Regular cardiac myocyte (primary cell): ENCODE measurements around the gene OR5AL1. TPM values are rescaled to one million over a fixed set of nuclear protein-coding genes. Genes with fewer than 3 reads are reported as not detected.

ENCODE experiments used
- total RNA-seq: library from RNA; depleted of rRNA; stranded (reverse); fragments of >200 nt; gene quantifications from 2 replicates; pipeline ENCODE4 v1.2.3, GENCODE V29; 2014

Gene OR5AL1
- total RNA-seq, result not detected in 2 replicates

DNA sequence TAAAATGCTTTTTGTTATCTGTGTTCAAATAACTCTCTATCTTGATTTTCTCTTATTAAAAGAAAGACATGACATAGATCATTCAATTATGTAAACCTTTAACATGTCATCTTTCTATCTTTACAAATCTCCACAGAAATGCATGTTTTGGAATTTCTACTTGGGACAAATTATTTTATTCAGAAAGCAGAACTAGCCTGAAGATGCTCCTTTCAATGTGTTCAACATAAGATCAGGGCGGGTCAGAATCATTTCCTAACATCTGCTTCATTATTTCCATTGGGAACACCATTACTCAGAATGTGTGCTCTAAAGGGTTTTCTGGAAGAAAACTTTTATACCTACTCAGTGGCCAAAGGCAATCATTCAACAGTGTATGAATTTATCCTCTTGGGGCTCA lies at the start of gene OR5AL1:
TSS of gene OR5AL1 (plus strand) at position 301 of the 400 bp plus-strand sequence.

DNA sequence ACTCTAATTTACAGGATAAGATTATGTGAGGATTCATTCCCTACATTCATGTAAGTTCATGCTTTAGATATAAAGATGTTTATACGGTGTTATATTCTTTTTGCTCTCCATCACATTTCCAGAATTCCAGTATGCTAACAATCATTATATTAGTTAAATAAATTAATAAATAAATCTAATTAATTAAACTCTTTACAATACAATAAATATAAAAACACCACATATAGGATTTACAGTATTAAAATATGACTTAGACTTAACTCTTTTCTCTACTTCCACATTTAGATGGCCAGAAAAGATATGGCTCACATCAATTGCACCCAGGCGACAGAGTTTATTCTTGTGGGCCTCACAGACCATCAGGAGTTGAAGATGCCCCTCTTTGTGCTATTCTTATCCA lies 37.2 kb upstream of the OR5AL1 start, which contains the start of gene OR8U1:
TSS of gene OR8U1 (plus strand) at position 301 of the 400 bp plus-strand sequence. CDS start at position 301, 0 bp downstream.

Other genes starting within 250 kb of the OR5AL1 start
- gene OR5J2, start 236.1 kb upstream of the OR5AL1 start, total RNA-seq, result not detected in 2 replicates
- gene OR5T2, start 178.4 kb upstream of the OR5AL1 start, total RNA-seq, result not detected in 2 replicates
- not detected in 2 replicates for gene OR5T3, start 160.4 kb upstream of the OR5AL1 start, total RNA-seq
- not detected in 2 replicates for gene OR5T1, start 138.5 kb upstream of the OR5AL1 start, total RNA-seq
- not detected in 2 replicates for gene OR8H1, start 120.4 kb upstream of the OR5AL1 start, total RNA-seq
- gene OR8K3, start 97.6 kb upstream of the OR5AL1 start, total RNA-seq, result not detected in 2 replicates
- gene OR8K1, start 66.7 kb upstream of the OR5AL1 start, total RNA-seq, result not detected in 2 replicates
- not detected in 2 replicates for gene OR8J1, start 58.4 kb upstream of the OR5AL1 start, total RNA-seq
- gene OR8U1, start 37.1 kb upstream of the OR5AL1 start, total RNA-seq, result not detected in 2 replicates
- not detected in 2 replicates for gene OR5M3, start 60.7 kb downstream of the OR5AL1 start, total RNA-seq
- gene OR5M8, start 78.7 kb downstream of the OR5AL1 start, total RNA-seq, result not detected in 2 replicates
- not detected in 2 replicates for gene OR5M11, start 130.6 kb downstream of the OR5AL1 start, total RNA-seq
- not detected in 2 replicates for gene OR5M10, start 165.0 kb downstream of the OR5AL1 start, total RNA-seq
- not detected in 2 replicates for gene OR5M1, start 202.2 kb downstream of the OR5AL1 start, total RNA-seq
- gene OR5AP2, start 229.7 kb downstream of the OR5AL1 start, total RNA-seq, result not detected in 2 replicates